Stimulated activated CD8-positive, alpha-beta memory T cell treated with anti-CD3 and anti-CD28 coated beads, Interleukin-12 subunit alpha, Interleukin-12 subunit beta, amount 100 ng/mL, for 1 hour (primary cell): ENCODE measurements around the gene ARL5C.

Experiments used
- DNase-seq: peaks from one replicate; pipeline ENCODE4 v3.0.0-alpha.2; 2020; ENCODE audit warnings: low read depth

ARL5C gene

DNA sequence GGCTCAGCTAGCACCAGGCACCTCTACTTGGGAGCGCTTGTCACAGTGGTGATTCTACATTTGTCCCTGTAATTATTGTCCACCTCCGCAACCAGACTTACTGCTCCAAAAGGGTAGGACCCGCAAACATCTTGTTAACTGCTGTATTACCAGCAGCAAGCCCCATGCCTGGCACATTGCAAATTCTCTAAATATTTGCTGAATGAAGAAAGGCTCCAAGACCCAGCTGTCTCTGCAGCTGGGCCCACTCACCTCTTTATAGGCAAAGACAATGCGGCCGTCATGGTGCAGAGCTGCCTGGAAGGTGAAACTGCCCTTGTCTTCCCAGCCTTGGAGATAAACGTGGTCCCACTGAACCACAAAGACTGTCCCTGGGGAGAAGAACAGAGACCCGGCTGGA is 58.8 kb downstream of the ARL5C start:
- no peak for DNase-seq
